Right lobe of liver (tissue), 4 donors: ENCODE results near the gene MAP2K6.

Experiments
- POLR2A ChIP-seq: fragments of 450-650 bp; IDR thresholded peaks from one replicate; pipeline ENCODE4 v1.6.1; 2017; ENCODE audit warnings: antibody characterized with exemption, mild to moderate bottlenecking
- TF ChIP-seq, protein P1 (sequence below), 4 donors: fragments of 200-600 bp in 3 of 4; fragments of 450-650 bp in 1 of 4; IDR thresholded peaks; one replicate each; pipeline versions ENCODE4 v1.5.1 to v1.8.0; 2016 to 2022; ENCODE audit warnings: antibody characterized with exemption in 4 of 4, mild to moderate bottlenecking in 2 of 4
- donor health status: DM: no; HTN: no; CAD: no.
- donor health status: DM: no; HTN: no; CAD: no.
- donor health status: DM: no; HTN: yes; CAD: no.

GRCh38 chr17:69567130-69567529, 152.6 kb downstream of the MAP2K6 start:
- TF ChIP-seq, protein P1, sequence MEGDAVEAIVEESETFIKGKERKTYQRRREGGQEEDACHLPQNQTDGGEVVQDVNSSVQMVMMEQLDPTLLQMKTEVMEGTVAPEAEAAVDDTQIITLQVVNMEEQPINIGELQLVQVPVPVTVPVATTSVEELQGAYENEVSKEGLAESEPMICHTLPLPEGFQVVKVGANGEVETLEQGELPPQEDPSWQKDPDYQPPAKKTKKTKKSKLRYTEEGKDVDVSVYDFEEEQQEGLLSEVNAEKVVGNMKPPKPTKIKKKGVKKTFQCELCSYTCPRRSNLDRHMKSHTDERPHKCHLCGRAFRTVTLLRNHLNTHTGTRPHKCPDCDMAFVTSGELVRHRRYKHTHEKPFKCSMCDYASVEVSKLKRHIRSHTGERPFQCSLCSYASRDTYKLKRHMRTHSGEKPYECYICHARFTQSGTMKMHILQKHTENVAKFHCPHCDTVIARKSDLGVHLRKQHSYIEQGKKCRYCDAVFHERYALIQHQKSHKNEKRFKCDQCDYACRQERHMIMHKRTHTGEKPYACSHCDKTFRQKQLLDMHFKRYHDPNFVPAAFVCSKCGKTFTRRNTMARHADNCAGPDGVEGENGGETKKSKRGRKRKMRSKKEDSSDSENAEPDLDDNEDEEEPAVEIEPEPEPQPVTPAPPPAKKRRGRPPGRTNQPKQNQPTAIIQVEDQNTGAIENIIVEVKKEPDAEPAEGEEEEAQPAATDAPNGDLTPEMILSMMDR (IDR thresholded peaks at IDR 0.05) = no peak
- no peak for TF ChIP-seq POLR2A
